ENCODE results near the gene ASCC1.
"Not testable (repeated sequence)": the region's sequence is repeated elsewhere in the genome, so short reads cannot be mapped to it uniquely, and the experiment has no call there.

ASCC1 gene

GRCh38 chr10:72123616-72124015, 92.5 kb downstream of the ASCC1 start:
- DNase-seq, result no peak

GRCh38 chr10:72122221-72122620, 93.9 kb downstream of the ASCC1 start:
- no peak for DNase-seq

GRCh38 chr10:72121389-72121788, 94.7 kb downstream of the ASCC1 start:
- no peak for DNase-seq

GRCh38 chr10:72116372-72116771, 99.7 kb downstream of the ASCC1 start:
- DNase-seq, result no peak

- no peak for DNase-seq
These were observed 101.2 kb downstream of the ASCC1 start for GRCh38 chr10:72114706-72115450.

- no peak for DNase-seq
These were observed 105.2 kb downstream of the ASCC1 start for GRCh38 chr10:72110673-72111401.

GRCh38 chr10:72109636-72110157, 106.4 kb downstream of the ASCC1 start:
- DNase-seq, result no peak

- no peak for DNase-seq
These were observed 107.0 kb downstream of the ASCC1 start for GRCh38 chr10:72108830-72109635.

- not testable (repeated sequence) for DNase-seq
These were observed 108.1 kb downstream of the ASCC1 start for GRCh38 chr10:72108004-72108370.

- DNase-seq, result no peak
These were observed 108.6 kb downstream of the ASCC1 start for GRCh38 chr10:72107325-72108003.

GRCh38 chr10:72106896-72107295, 109.2 kb downstream of the ASCC1 start:
- DNase-seq, result no peak

- DNase-seq, result no peak
These were observed 109.8 kb downstream of the ASCC1 start for GRCh38 chr10:72106154-72106849.

- DNase-seq, result no peak
These were observed 110.4 kb downstream of the ASCC1 start for GRCh38 chr10:72105710-72106109.

- DNase-seq, result no peak
These were observed 111.0 kb downstream of the ASCC1 start for GRCh38 chr10:72105098-72105475.

- no peak for DNase-seq
These were observed 111.5 kb downstream of the ASCC1 start for GRCh38 chr10:72104472-72105097.

- no peak for DNase-seq
These were observed 116.5 kb downstream of the ASCC1 start for GRCh38 chr10:72099600-72099921.

GRCh38 chr10:72098836-72099599, 117.1 kb downstream of the ASCC1 start:
- no peak for DNase-seq

GRCh38 chr10:72098301-72098835, 117.7 kb downstream of the ASCC1 start:
- DNase-seq, result no peak

- no peak for DNase-seq
These were observed 118.4 kb downstream of the ASCC1 start for GRCh38 chr10:72097448-72098300.
